H1 (cell line): ENCODE data around the gene HPS5. TPM values are rescaled to one million over a fixed set of nuclear protein-coding genes. Genes with fewer than 3 reads are reported as not detected.

Experiments used
- CHD1 ChIP-seq: IDR thresholded peaks from 2 replicates; pipeline ENCODE4 v1.6.1; 2012; ENCODE audit warnings: low read depth, low read length, improper control_type of control experiment
- HDAC6 ChIP-seq: IDR thresholded peaks from one replicate; pipeline ENCODE4 v1.7.1; 2012; ENCODE audit warnings: low read depth, mild to moderate bottlenecking, inconsistent platforms, low read length, moderate library complexity
- TBP ChIP-seq: IDR thresholded peaks from 2 replicates; pipeline ENCODE4 v1.6.1; 2011; ENCODE audit warnings: low read depth, low read length, improper control_type of control experiment
- TCF12 ChIP-seq: IDR thresholded peaks from 2 replicates; pipeline ENCODE4 v1.6.1; 2011; ENCODE audit warnings: low read depth, mild to moderate bottlenecking, low read length
- polyA plus RNA-seq, 7 experiments: library from polyadenylated mRNA; depleted of rRNA in 3 of 7; stranded (reverse) in 5 of 7; unstranded in 2 of 7; fragments of >200 nt in 5 of 7; fragments of 200-250 nt in 2 of 7; gene quantifications; 1 replicate in 5 of 7; 2 replicates in 1 of 7; 4 replicates in 1 of 7; pipeline versions ENCODE4 v1.2.1 to v1.2.3, GENCODE V29; 2011 to 2013; ENCODE audit warnings: missing spikeins in 2 of 7, mixed read lengths in 2 of 7
- total RNA-seq: library from RNA; stranded (reverse); fragmentation: NEBNext Ultra II Directional; extraction: Animal tissue kit (Norgen Biotek cat#: 25700); gene quantifications from 2 replicates; pipeline ENCODE4 v1.2.1, GENCODE V29; 2021

Gene HPS5
- total and polyA plus RNA-seq, 2 of the 8 experiments (the other 6 are each of a cell fraction or from before 2014, with no cell fraction given) = 5.0 to 18.5 TPM

DNA sequence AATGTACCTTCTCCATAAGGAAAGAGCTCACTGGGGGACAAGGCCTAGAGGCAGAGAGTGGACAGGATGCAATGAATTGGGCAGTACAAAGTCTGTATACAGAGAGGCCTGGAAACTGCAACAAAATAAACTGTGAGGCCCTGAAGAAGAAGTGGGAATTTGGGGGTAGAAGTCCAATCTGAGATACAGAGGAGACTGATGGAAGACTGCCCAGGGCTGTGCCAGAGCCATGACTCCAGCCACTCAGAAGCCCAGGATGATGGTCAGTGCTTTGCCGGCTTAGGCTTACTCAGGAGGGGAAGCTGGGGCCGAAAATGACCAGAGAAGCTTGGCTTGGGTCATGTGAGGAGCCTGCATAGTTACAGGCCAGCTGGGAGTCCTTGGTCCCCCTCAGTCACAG lies 91.1 kb downstream of the HPS5 start (continued):
- TF ChIP-seq CHD1 (no peak), HDAC6 (no peak), TBP (no peak), TCF12 (no peak)
- TF ChIP-seq, all 59 proteins: peak for 0
